GM12875 (cell line): ENCODE measurements around the gene STXBP1.

Experiments
- H3K4me3 ChIP-seq: one replicate; pipeline ENCODE4 v1.5.1; 2011; ENCODE audit warnings: low read depth, low read length, control low read depth
- TF ChIP-seq, protein P1 (sequence below): IDR thresholded peaks from 2 replicates; pipeline ENCODE4 v1.5.1; 2011; ENCODE audit warnings: low read depth, mild to moderate bottlenecking, control low read depth, inconsistent platforms, low read length, moderate library complexity, borderline replicate concordance; ENCODE audit not compliant: insufficient read depth

STXBP1 gene

DNA sequence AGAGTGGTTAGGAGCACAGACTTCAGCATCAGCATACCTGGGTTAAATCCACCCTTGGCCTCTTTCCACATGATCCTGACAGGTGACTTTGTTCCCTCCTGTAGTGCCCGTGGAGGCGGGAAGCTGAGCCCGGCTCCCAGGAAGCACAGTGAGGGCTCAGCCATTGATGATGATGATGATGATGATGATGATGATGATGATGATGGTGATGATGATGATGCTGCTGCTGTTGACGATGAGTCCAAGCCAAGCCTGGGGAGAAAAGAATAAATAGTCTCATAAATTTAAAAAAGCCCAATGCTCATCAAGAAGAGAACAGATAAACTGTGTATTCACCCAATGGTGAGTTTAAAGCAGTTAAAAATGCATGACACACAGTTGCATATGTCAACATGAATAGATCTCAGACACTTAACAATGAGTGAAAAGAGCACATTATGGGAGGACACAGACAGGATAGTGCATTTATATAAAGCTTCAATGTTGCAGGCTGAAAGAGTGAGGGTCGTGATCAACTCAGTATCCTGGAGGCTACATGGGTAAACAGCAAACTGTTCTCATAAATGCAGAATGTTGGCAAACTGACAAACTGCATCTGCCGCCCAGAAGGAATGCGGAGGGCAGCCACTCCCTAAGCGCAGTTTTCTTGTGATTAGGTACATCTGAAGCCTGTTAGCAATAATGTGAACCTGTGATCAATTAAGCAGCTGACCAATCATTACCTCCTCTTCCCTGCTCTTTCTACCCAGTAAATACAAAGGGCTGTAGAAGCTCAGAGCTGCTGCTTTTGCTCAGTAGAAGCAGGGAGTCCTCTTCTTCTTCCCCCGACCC lies 83.0 kb downstream of the STXBP1 start:
- H3K4me3 ChIP-seq = no peak overlapping the region

DNA sequence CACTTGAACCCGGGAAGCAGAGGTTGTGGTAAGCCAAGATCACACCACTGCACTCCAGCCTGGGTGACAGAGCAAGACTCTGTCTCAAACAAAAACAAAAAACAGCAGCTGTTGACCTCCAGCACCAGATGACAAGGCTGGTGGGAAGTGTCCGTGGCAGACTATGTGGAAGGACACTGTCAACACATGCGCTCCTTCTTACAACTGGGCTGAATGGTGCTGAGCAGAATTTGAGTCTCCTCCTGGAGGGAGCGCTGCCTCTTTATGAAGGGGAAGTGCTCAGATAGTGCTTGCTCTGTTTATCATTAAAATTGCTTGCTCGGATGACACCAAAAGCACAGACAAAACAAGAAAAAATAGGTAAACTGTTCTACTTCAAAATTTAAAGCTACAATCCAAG lies 85.5 kb downstream of the STXBP1 start:
- TF ChIP-seq, protein P1, sequence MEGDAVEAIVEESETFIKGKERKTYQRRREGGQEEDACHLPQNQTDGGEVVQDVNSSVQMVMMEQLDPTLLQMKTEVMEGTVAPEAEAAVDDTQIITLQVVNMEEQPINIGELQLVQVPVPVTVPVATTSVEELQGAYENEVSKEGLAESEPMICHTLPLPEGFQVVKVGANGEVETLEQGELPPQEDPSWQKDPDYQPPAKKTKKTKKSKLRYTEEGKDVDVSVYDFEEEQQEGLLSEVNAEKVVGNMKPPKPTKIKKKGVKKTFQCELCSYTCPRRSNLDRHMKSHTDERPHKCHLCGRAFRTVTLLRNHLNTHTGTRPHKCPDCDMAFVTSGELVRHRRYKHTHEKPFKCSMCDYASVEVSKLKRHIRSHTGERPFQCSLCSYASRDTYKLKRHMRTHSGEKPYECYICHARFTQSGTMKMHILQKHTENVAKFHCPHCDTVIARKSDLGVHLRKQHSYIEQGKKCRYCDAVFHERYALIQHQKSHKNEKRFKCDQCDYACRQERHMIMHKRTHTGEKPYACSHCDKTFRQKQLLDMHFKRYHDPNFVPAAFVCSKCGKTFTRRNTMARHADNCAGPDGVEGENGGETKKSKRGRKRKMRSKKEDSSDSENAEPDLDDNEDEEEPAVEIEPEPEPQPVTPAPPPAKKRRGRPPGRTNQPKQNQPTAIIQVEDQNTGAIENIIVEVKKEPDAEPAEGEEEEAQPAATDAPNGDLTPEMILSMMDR = no peak
- H3K4me3 ChIP-seq = no peak overlapping the region

More for the DNA sequence above, 83.0 kb downstream of the STXBP1 start:
- TF ChIP-seq, protein P1 = no peak

DNA sequence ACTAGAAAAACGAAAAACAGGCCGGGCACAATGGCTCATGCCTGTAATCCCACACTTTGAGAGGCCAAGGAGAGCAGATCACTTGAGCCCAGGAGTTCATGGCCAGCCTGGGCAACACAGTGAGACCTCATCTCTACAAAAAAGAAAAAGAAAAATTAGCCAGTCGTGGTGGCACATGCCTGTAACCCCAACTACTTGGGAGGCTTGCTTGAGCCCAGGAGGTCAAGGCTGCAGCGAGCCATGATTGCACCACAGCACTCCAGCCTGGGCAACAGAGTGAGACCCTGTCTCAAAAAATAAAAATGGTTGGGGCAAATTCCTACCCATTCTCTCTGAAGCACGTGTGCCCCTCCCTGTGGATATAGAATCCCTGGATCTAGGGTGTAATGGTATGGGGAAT lies 86.3 kb downstream of the STXBP1 start:
- TF ChIP-seq, protein P1 = no peak
- H3K4me3 ChIP-seq = no peak overlapping the region

DNA sequence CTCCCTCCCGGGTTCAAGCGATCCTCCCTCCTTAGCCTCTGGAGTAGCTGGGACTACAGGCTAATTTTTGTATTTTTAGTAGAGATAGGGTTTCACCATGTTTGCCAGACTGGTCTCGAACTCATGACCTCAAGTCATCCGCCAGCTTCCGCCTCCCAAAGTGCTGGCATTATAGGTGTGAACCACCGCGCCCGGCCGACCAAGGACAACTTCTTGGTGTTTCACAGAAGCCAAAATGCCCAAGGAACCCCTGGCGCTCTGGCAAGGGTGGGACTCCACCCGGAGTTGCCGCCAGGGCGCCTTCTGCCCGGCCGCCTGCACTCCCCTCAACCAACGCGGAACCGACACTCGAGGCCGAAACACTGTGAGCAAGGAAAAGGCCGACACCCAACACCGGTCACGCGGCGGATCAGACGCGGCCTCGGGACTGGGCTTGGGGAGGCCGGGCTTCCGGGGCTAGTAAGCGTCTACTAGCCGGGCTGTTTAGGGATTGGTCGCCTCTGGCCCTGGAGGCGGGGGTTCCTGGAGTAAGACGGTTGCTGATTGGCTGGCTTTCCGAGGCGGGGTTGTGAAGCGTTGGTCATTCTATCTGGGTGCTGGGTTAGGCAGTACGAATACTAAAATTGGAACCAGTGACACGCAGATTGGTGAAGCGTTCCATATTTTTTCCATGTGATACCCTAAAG lies 87.1 kb downstream of the STXBP1 start:
- no peak overlapping the region for H3K4me3 ChIP-seq
- TF ChIP-seq, protein P1 = no peak

DNA sequence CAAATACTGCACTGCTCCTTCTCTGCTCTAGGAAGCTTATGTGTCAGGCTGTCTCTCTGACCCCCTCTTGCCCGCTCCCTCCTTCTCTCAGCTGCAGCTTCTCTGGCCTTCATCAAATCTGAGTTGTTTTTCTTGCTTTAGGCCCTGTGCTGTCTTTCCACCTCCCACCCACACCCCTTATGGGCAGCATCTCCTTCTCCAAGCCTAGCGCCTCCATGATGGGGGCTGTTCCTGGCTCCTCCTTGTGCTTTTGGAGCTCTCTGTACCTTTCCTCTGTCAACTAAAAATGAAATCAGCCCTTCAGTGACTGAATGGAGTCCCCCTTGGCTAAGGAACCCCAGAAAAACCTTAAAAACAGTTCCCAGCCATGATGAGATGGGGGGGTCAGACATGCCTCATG lies 88.1 kb downstream of the STXBP1 start:
- TF ChIP-seq, protein P1 = no peak

DNA sequence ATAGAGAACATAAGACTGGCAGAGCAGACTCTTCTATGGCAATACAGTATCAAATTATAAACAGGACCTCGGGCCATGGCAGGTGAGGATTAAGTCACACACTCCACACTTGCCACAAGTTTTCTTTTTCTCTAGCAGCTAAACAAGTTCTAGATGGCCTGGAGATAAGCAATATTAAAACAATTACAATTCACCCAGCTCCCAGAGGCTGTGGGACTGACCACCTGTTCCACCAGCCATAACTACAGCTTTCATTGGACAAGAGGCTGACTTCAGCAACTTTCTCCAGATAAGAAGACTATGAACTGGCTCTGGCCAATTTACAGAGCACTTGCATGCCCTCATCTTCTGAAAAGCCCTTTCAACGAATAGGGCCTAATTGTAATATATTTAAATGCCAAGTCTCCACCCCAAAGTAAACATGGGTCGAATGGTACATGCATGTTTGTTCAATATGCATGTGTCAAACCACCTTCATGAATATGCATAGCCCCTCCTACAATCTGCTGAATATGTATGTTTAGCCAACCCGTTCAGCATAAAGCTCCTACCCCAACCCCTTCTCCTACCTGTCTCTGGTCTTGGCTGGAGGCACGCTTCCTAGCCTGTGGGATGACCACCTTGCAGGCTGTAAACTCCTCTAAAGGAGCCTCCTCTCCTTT lies 88.6 kb downstream of the STXBP1 start:
- H3K4me3 ChIP-seq = no peak overlapping the region
- TF ChIP-seq, protein P1 = no peak

More for the DNA sequence above, 88.1 kb downstream of the STXBP1 start:
- no peak overlapping the region for H3K4me3 ChIP-seq
